SJCRH30 (cell line): ENCODE results near the gene IL32. TPM values are rescaled to one million over a fixed set of nuclear protein-coding genes. Genes with fewer than 3 reads are reported as not detected.
"Not testable (repeated sequence)": the region's sequence is repeated elsewhere in the genome, so short reads cannot be mapped to it uniquely, and the experiment has no call there.

ENCODE experiments used
- DNase-seq, 2 experiments: peaks; one replicate each; pipeline ENCODE4 v3.0.0-alpha.2; 2015 to 2020
- H3K27ac ChIP-seq: fragments of 250-450 bp; sonication (Bioruptor Pico); 2 replicates; pipeline ENCODE4 v1.5.1; 2020; ENCODE audit warnings: mild to moderate bottlenecking, moderate library complexity
- H3K27me3 ChIP-seq: fragments of 250-450 bp; sonication (Bioruptor Pico); 2 replicates; pipeline ENCODE4 v1.5.1; 2020; ENCODE audit warnings: mild to moderate bottlenecking, moderate library complexity
- H3K36me3 ChIP-seq: fragments of 250-450 bp; sonication (Bioruptor Pico); 2 replicates; pipeline ENCODE4 v1.5.1; 2020; ENCODE audit warnings: mild to moderate bottlenecking, moderate library complexity
- H3K4me1 ChIP-seq: fragments of 250-450 bp; sonication (Bioruptor Pico); 2 replicates; pipeline ENCODE4 v1.5.1; 2020; ENCODE audit warnings: mild to moderate bottlenecking, moderate library complexity
- H3K4me3 ChIP-seq: fragments of 250-450 bp; sonication (Bioruptor Pico); 2 replicates; pipeline ENCODE4 v1.5.1; 2020; ENCODE audit warnings: mild to moderate bottlenecking, moderate library complexity
- H3K9me3 ChIP-seq: fragments of 250-450 bp; sonication (Bioruptor Pico); replicated peaks from 2 replicates; pipeline ENCODE4 v1.5.1; 2020; ENCODE audit warnings: mild to moderate bottlenecking, moderate library complexity
- total RNA-seq: library from RNA; depleted of rRNA; stranded (reverse); fragments of >200 nt; shearing (Covaris generic); gene quantifications from 2 replicates; pipeline ENCODE4 v1.2.3, GENCODE V29; 2014

The IL32 gene
- total RNA-seq, 1 experiment from 2014 or later: 158 TPM

- no peaks in the 10 kb centered on the region for H3K27me3 ChIP-seq
- H3K4me1 ChIP-seq: peaks cover 13% of the 10 kb centered on the region
- no peak overlapping the region for H3K4me3 ChIP-seq
Measured at GRCh38 chr16:3068487-3068886, 3.0 kb downstream of the IL32 start.

DNA sequence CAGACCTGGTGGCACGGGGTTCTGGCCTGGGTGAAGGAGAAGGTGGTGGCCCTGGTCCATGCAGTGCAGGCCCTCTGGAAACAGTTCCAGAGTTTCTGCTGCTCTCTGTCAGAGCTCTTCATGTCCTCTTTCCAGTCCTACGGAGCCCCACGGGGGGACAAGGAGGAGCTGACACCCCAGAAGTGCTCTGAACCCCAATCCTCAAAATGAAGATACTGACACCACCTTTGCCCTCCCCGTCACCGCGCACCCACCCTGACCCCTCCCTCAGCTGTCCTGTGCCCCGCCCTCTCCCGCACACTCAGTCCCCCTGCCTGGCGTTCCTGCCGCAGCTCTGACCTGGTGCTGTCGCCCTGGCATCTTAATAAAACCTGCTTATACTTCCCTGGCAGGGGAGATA lies 3.7 kb downstream of the IL32 start:
- not testable (repeated sequence) for H3K27ac ChIP-seq, H3K4me3 ChIP-seq, DNase-seq, H3K27me3 ChIP-seq, H3K9me3 ChIP-seq
- Histone ChIP-seq H3K36me3 (peaks cover 18% of the 10 kb centered on the region), H3K4me1 (peaks cover 13% of the 10 kb centered on the region)

More at GRCh38 chr16:3068487-3068886, 3.0 kb downstream of the IL32 start:
- peaks cover 18% of the 10 kb centered on the region for H3K36me3 ChIP-seq
- H3K27ac ChIP-seq: no peak overlapping the region
- DNase-seq: no peak
- no peaks in the 10 kb centered on the region for H3K9me3 ChIP-seq

DNA sequence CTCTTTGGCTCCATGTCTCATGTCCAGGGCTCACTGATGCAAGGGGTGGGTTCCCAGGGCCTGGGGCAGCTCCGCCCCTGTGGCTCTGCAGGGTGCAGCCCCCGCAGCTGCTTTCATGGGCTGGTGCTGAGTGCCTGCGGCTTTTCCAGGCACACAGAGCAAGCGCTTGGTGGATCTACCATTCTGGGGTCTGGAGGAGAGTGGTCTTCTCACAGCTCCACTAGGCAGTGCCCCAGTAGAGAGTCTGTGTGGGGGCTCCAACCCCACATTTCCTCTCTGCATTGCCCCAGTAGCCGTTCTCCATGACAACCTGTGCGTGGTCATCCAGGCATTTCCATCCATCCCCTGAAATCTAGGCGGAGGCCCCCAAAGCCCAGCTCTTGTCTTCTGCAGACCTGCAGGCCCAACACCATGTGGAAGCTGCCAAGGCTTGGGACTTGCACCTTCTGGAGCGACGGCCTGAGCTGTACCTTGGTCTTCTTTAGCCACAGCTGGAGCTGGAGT lies 5.2 kb downstream of the IL32 start:
- Histone ChIP-seq H3K27ac (no peak overlapping the region), H3K9me3 (no peaks in the 10 kb centered on the region), H3K4me1 (peaks cover 13% of the 10 kb centered on the region; the same call in 1 of the 2 replicates), H3K4me3 (no peak overlapping the region), H3K27me3 (no peaks in the 10 kb centered on the region), H3K36me3 (peaks cover 18% of the 10 kb centered on the region)
- DNase-seq: peak; percentile 50 to 58

DNA sequence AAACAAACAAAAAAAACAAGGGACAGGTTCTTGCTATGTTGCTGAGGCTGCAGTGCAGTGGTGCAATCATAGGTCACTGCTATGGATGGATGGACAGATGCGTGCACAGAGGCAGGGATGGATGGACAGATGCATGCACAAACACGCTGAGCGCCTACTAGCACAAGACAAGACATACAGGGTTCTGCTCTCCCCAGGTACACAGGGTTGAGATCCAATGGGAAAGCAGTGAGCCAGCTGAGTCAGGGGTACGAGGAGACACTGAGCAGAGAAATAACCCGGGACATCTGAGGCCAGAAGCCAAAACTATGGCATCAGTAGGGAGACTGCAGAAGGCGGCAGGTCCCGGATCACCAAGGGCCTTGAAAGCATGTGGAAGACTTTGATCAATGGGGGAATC lies 6.2 kb downstream of the IL32 start:
- Histone ChIP-seq H3K36me3 (peaks cover 18% of the 10 kb centered on the region), H3K27me3 (no peaks in the 10 kb centered on the region), H3K4me1 (peaks cover 21% of the 10 kb centered on the region), H3K9me3 (no peaks in the 10 kb centered on the region), H3K27ac (no peak overlapping the region), H3K4me3 (no peak overlapping the region)
- no peak for DNase-seq

DNA sequence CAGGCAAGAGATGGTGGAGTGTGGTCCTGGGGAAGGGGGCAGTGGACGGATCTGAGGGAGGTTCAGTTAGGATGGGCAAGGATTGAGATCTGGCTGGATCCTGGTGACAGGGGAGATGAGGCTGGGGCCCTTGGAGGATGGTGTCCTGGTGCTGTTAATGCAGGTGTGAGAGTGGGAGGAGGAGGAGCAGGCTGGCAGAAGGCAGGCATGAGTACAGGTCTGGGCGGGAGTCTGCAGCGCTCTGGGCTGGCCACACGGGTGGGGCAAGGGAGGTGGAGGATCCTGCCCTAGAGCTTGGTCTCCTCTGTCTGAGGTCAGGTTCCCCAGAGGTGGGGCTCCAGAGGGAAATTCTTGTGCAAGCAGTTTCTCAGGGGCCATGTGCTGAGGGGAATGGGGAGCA lies 6.7 kb downstream of the IL32 start:
- H3K9me3 ChIP-seq, H3K27me3 ChIP-seq, H3K4me3 ChIP-seq, H3K27ac ChIP-seq, DNase-seq: not testable (repeated sequence)
- H3K36me3 ChIP-seq: peaks cover 18% of the 10 kb centered on the region
- peaks cover 25% of the 10 kb centered on the region for H3K4me1 ChIP-seq

GRCh38 chr16:3072576-3073263 lies 7.3 kb downstream of the IL32 start:
- not testable (repeated sequence) for DNase-seq

GRCh38 chr16:3073448-3073847 lies 8.0 kb downstream of the IL32 start:
- H3K27me3 ChIP-seq: no peaks in the 10 kb centered on the region
- peaks cover 38% of the 10 kb centered on the region for H3K4me1 ChIP-seq
- no peaks in the 10 kb centered on the region; the same call in 1 of the 2 replicates for H3K9me3 ChIP-seq
- H3K27ac ChIP-seq: no peak overlapping the region
- no peak overlapping the region for H3K4me3 ChIP-seq
- peaks cover 7% of the 10 kb centered on the region for H3K36me3 ChIP-seq
- DNase-seq: no peak

More at GRCh38 chr16:3072576-3073263, 7.3 kb downstream of the IL32 start:
- not testable (repeated sequence) for H3K4me3 ChIP-seq, H3K9me3 ChIP-seq, H3K27me3 ChIP-seq, H3K27ac ChIP-seq
- Histone ChIP-seq H3K36me3 (peaks cover 14% of the 10 kb centered on the region), H3K4me1 (peaks cover 31% of the 10 kb centered on the region)

- H3K27ac ChIP-seq: no peak overlapping the region
- H3K9me3 ChIP-seq: no peaks in the 10 kb centered on the region; the same call in 1 of the 2 replicates
- H3K27me3 ChIP-seq: no peaks in the 10 kb centered on the region
- DNase-seq: no peak
- no peaks in the 10 kb centered on the region for H3K36me3 ChIP-seq
- H3K4me1 ChIP-seq: peaks cover 42% of the 10 kb centered on the region
- H3K4me3 ChIP-seq: no peak overlapping the region
Measured at GRCh38 chr16:3074860-3075522, 9.6 kb downstream of the IL32 start.

DNA sequence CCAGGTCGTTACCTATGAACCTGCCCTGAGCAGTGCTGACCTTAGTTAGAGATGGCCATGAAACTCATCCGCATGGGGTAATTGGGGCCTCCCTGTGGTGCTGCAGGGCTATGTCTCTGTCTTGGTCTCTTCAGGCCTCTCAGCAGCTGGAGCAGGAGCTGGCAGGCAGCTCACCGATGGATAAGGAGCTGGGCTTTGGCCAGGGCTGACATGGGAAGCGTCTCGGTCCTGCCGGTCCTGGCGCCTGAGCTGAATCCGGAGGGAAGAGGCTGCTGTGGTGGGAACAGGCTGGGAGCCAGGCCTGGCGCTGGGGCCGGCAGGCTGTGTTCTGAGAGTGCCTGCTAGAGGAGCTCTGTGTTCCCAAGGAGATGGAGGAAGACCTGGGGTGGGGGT lies 10.1 kb downstream of the IL32 start:
- Histone ChIP-seq H3K27me3 (no peaks in the 10 kb centered on the region), H3K4me1 (peaks cover 40% of the 10 kb centered on the region), H3K9me3 (no peaks in the 10 kb centered on the region; the same call in 1 of the 2 replicates), H3K36me3 (no peaks in the 10 kb centered on the region), H3K4me3 (no peak overlapping the region), H3K27ac (no peak overlapping the region)
- DNase-seq: peak; percentile 53 to 55

DNA sequence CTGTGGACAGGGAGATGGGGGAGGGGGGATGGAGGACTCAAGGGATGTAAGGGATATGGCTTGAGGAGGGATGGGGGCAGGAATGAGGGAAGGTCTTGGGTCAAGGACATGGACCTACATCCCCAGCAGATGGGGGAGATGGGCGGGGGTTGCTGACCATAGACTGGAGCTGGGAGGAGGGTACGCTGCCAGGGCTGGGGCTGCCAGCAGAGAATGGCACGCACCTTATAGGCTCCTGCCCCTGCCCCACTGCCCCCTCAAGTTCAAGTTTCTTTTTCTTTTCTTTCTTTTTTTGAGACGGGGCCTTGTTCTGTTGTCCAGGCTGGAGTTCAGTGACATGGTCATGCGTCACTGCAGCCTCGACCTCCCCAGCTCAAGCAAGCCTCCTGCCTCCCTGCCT lies 10.5 kb downstream of the IL32 start:
- not testable (repeated sequence) for H3K4me3 ChIP-seq, H3K36me3 ChIP-seq, H3K27ac ChIP-seq, H3K27me3 ChIP-seq, DNase-seq, H3K9me3 ChIP-seq
- peaks cover 36% of the 10 kb centered on the region for H3K4me1 ChIP-seq

DNA sequence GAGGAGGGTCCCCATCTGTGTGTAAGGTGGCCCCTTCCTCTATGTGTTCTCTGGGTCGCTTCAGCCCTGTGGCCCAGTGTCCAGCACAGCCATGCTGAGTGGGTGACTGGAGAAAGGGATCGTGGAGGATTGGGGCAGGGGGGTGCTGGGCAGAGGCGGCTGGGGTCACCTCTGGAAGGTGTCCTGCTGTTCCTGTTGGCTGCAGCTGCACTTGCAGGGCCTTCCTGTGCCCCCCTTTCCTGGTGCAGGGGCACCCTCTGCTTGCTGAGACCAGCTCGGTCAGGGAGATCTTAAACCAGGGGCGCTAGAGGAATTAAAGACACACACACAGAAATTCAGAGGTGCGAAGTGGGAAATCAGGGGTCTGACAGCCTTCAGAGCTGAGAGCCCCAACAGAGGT lies 11.1 kb downstream of the IL32 start:
- H3K36me3 ChIP-seq: no peaks in the 10 kb centered on the region
- DNase-seq: peak in 1 of 2 experiments; percentile 41
- no peak overlapping the region for H3K4me3 ChIP-seq
- no peaks in the 10 kb centered on the region for H3K27me3 ChIP-seq
- H3K27ac ChIP-seq: peak overlapping the region; percentile 37; the same call in 1 of the 2 replicates
- no peaks in the 10 kb centered on the region; the same call in 1 of the 2 replicates for H3K9me3 ChIP-seq
- H3K4me1 ChIP-seq: peaks cover 36% of the 10 kb centered on the region

DNA sequence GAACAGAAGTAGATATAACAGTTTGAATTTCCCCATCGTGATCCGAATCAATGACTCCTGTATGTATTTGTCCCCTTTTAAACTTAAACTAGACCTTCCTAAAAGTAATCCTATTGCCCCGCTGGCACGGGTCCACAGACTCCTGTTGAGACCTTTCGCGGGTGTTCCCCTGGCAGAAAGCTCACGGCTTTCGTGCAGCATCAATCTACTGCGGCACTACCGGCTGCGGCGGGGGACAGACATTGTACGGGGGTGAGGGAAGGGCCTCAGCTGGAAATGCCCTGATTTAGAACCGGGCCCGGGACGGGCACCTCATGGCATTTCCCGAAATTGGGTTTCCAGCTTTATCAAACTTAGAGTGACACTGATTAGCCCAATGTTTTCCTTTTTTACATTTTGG lies 14.6 kb downstream of the IL32 start:
- no peak for DNase-seq
- peaks cover 35% of the 10 kb centered on the region for H3K4me1 ChIP-seq
- no peaks in the 10 kb centered on the region; the same call in 1 of the 2 replicates for H3K9me3 ChIP-seq
- no peaks in the 10 kb centered on the region for H3K27me3 ChIP-seq
- no peak overlapping the region for H3K4me3 ChIP-seq
- no peak overlapping the region for H3K27ac ChIP-seq
- no peaks in the 10 kb centered on the region for H3K36me3 ChIP-seq

GRCh38 chr16:3081957-3082356 lies 16.5 kb downstream of the IL32 start:
- H3K27me3 ChIP-seq, H3K9me3 ChIP-seq, DNase-seq, H3K36me3 ChIP-seq, H3K4me3 ChIP-seq, H3K27ac ChIP-seq: not testable (repeated sequence)
- peaks cover 23% of the 10 kb centered on the region for H3K4me1 ChIP-seq

- peaks cover 23% of the 10 kb centered on the region for H3K4me1 ChIP-seq
- DNase-seq, H3K4me3 ChIP-seq, H3K27ac ChIP-seq, H3K36me3 ChIP-seq, H3K9me3 ChIP-seq, H3K27me3 ChIP-seq: not testable (repeated sequence)
Measured at GRCh38 chr16:3083408-3083807, 18.0 kb downstream of the IL32 start.

- no peak for DNase-seq
- Histone ChIP-seq H3K36me3 (no peaks in the 10 kb centered on the region), H3K9me3 (no peaks in the 10 kb centered on the region), H3K4me1 (peaks cover 24% of the 10 kb centered on the region), H3K27me3 (no peaks in the 10 kb centered on the region), H3K4me3 (no peak overlapping the region), H3K27ac (no peak overlapping the region)
Measured at GRCh38 chr16:3084491-3084890, 19.1 kb downstream of the IL32 start.
